Neural progenitor cell (in vitro differentiated cells): ENCODE results near the gene ZP3.

Source experiments
- CTCF ChIP-seq: fragments of 200-600 bp; sonication (generic); IDR thresholded peaks from 2 replicates; pipeline ENCODE4 v1.5.1; 2017; ENCODE audit warnings: antibody characterized with exemption, mild to moderate bottlenecking
- EZH2 ChIP-seq: fragments of 200-600 bp; sonication (generic); IDR thresholded peaks from 2 replicates; pipeline ENCODE4 v1.6.1; 2017; ENCODE audit warnings: antibody characterized with exemption, mild to moderate bottlenecking, moderate library complexity
- EZH2phosphoT487 ChIP-seq: fragments of 200-600 bp; sonication (generic); IDR thresholded peaks from 2 replicates; pipeline ENCODE4 v1.6.1; 2017; ENCODE audit warnings: antibody characterized with exemption

GRCh38 chr7:76375251-76375650, 49.5 kb upstream of the ZP3 start:
- TF ChIP-seq CTCF = no peak
- no peak for TF ChIP-seq EZH2
- no peak for TF ChIP-seq EZH2phosphoT487
